ENCODE data around the gene TSSK2.
A peak's percentile ranks its signal among the peaks of the same experiment; 100 is the strongest.

TSSK2 gene

DNA sequence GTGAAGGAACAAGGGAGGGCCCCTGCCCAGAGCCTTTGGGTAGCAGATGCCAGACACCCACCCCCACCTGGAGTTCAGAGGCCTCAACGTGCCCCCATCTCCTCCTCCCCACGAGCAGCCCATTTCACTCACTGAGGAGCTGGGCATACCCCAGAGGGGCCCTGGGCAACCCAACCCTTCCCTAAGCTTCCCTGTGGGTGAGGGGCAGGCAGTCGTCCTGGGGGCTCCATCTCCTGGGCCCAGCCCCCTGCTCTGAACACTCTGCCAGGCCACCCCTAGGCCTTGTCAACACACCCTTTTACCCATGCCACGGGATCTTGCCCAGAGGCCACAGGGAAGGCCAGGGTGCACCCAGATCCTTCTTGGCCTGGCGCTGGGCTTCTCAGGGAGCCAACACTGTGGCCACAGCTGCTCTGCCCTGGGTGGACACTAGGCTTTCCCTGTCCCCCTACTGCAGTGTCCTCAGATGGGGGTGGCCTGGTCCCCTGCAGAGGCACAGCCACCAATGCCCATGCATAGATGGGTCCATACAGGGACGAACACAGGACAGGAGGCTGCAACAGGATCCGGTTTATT, 44.0 kb downstream of the TSSK2 start:
- peaks cover under 1 to 2% of the 10 kb centered on the region in 2 donors for H3K27me3 ChIP-seq (ENCODE audit: control insufficient read depth in 2 of 2, insufficient read depth in 2 of 2, low read length in 2 of 2)
- no peak overlapping the region for H3K9ac ChIP-seq (ENCODE audit: low read depth in 1 of 2, low read length in 2 of 2)
- no peak overlapping the region for H3K27ac ChIP-seq (ENCODE audit: low read depth in 2 of 2, low read length in 2 of 2)
- H3K4me3 ChIP-seq (ENCODE audit: low read length in 2 of 2) = no peak overlapping the region
- peaks cover 4 to 6% of the 10 kb centered on the region in 2 donors for H3K36me3 ChIP-seq (ENCODE audit: control insufficient read depth in 2 of 2, insufficient read depth in 2 of 2, low read length in 2 of 2)
- H3K9me3 ChIP-seq (ENCODE audit: control insufficient read depth in 2 of 2, low read length in 2 of 2) = no peaks in the 10 kb centered on the region
- peaks cover 40 to 56% of the 10 kb centered on the region in 2 donors for H3K4me1 ChIP-seq (ENCODE audit: control insufficient read depth in 2 of 2, insufficient read depth in 2 of 2, low read length in 2 of 2)

DNA sequence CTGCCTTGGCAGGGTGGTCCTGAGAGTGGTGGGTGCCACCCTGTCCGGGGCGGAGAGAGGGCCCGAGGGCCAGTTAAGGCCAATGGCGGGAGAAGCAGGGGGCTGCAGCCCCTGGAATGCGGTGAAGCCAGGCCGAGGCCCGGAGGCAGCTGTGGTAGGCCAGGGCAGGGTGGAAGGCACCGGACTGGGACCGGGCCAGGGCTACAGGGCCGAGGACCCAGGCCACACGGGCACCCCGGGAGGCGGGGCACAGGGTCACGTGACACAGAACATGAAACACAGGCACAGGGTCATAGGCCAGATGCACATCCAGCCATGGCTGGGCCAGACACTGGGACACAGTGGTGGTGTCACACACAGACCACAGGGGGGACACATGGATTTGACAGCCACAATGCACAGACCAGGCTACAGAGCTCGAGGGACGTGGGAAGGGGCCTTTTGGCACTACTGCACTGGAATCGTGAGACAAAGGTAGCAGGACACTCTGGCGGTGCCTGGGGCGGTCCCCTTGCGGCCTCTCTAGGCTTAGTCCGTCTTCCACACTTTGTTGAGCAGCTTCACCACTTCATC, 44.6 kb downstream of the TSSK2 start:
- H3K36me3 ChIP-seq (ENCODE audit: control insufficient read depth in 2 of 2, insufficient read depth in 2 of 2, low read length in 2 of 2) = peaks cover 4 to 6% of the 10 kb centered on the region in 2 donors
- no peak overlapping the region for H3K27ac ChIP-seq (ENCODE audit: low read depth in 2 of 2, low read length in 2 of 2)
- no peaks in the 10 kb centered on the region for H3K27me3 ChIP-seq (ENCODE audit: control insufficient read depth in 2 of 2, insufficient read depth in 2 of 2, low read length in 2 of 2)
- peaks cover 39 to 50% of the 10 kb centered on the region in 2 donors for H3K4me1 ChIP-seq (ENCODE audit: control insufficient read depth in 2 of 2, insufficient read depth in 2 of 2, low read length in 2 of 2)
- H3K9me3 ChIP-seq (ENCODE audit: control insufficient read depth in 2 of 2, low read length in 2 of 2) = no peaks in the 10 kb centered on the region
- H3K9ac ChIP-seq (ENCODE audit: low read depth in 1 of 2, low read length in 2 of 2) = no peak overlapping the region
- H3K4me3 ChIP-seq (ENCODE audit: low read length in 2 of 2) = no peak overlapping the region

DNA sequence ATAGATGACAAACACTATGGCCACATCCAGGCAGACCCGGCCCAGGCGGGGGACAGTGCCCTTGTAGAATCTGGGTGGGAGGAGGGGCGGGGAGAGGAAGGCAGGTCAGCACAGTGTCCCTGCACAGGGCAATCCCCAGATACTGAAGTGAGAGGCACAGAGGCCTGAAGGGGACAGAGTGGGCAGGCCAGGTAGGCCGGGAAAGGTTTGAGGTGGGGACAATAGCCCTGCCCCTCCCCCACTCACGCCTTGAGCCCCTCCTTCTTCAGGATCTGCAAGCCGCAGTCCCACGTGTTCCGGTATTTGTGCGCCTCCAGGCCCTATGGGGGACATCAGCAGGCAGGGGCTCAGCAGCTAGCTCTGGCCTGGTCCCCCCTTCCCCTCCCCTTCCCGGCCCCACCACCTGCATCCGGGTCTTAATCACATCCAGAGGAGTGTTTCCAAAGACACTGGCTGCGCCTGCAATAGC, 45.1 kb downstream of the TSSK2 start:
- Histone ChIP-seq H3K36me3 (ENCODE audit: control insufficient read depth in 2 of 2, insufficient read depth in 2 of 2, low read length in 2 of 2) (peaks cover 4 to 6% of the 10 kb centered on the region in 2 donors), H3K27me3 (ENCODE audit: control insufficient read depth in 2 of 2, insufficient read depth in 2 of 2, low read length in 2 of 2) (no peaks in the 10 kb centered on the region), H3K9me3 (ENCODE audit: control insufficient read depth in 2 of 2, low read length in 2 of 2) (no peaks in the 10 kb centered on the region), H3K4me1 (ENCODE audit: control insufficient read depth in 2 of 2, insufficient read depth in 2 of 2, low read length in 2 of 2) (peaks cover 36 to 46% of the 10 kb centered on the region in 2 donors), H3K9ac (ENCODE audit: low read depth in 1 of 2, low read length in 2 of 2) (no peak overlapping the region), H3K27ac (ENCODE audit: low read depth in 2 of 2, low read length in 2 of 2) (no peak overlapping the region), H3K4me3 (ENCODE audit: low read length in 2 of 2) (no peak overlapping the region)

DNA sequence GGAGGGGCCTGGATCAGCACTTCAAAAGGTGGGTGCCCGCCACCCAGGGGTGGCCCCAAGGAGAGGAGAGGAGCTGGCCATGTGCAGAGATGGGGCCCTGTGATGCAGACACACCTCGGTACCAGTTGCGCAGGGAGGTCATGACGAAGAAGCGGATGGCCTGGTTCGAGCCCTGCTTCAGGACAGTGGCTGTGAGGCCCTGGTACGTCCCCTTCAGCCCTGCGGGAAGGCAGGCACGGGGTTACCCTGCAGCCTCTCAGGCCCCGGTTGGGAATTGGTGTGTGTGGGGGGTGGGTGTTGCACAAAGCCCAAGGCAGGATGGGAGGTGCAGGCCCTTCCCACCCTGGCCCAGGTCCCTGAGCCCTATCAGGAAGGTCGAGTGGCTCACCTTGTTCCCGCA, 45.6 kb downstream of the TSSK2 start:
- peak overlapping the region in 1 of 2 donors; percentile 75 for H3K4me3 ChIP-seq (ENCODE audit: low read length in 2 of 2)
- peaks cover 36 to 46% of the 10 kb centered on the region in 2 donors for H3K4me1 ChIP-seq (ENCODE audit: control insufficient read depth in 2 of 2, insufficient read depth in 2 of 2, low read length in 2 of 2)
- H3K9me3 ChIP-seq (ENCODE audit: control insufficient read depth in 2 of 2, low read length in 2 of 2) = no peaks in the 10 kb centered on the region
- no peak overlapping the region for H3K27ac ChIP-seq (ENCODE audit: low read depth in 2 of 2, low read length in 2 of 2)
- peak overlapping the region in 1 of 2 donors; percentile 47 for H3K9ac ChIP-seq (ENCODE audit: low read depth in 1 of 2, low read length in 2 of 2)
- peaks cover 4 to 6% of the 10 kb centered on the region in 2 donors for H3K36me3 ChIP-seq (ENCODE audit: control insufficient read depth in 2 of 2, insufficient read depth in 2 of 2, low read length in 2 of 2)
- H3K27me3 ChIP-seq (ENCODE audit: control insufficient read depth in 2 of 2, insufficient read depth in 2 of 2, low read length in 2 of 2) = no peaks in the 10 kb centered on the region

DNA sequence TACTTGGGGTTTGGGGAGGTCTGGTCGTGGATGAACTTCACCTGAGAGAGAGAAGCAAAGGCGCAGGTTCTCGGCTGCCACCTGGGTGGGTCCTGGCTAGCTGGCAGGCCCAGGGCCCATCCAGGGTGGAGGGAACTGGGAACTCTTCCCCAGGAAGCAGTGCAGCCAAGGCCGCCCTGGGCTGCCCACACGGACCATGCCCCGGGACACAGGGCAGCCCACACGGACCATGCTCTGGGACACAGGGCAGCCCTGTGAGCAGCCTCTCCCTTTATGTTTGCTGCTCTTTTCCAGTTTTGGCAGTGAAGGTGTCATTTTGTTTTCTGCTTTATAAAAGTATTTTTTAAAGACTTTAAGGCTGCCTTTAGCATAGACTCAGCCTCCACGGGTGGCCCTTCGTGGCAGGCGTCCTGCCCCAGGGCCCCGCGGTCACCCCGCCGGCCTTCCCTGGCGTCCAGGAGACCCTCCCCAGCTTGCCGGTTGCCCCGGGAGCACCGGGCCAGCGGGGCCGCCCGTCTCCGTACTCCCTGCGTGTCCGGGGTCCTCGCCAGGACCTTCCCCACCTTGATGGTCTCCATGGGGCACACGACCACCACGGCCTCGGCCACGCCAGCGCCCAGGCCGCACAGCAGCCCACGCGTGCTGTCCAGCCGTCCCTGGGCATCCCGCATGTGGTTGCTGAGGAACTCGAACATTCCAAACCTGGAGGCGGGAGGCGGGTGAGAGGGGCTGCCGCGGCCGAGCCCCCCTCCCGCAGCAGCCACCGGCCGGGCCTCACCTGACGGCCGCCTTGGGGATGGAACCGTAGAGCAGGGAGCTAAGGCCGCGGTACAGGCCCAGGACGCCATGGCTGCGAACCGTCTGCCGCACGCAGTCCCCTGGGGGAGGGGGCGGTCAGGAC, 46.3 kb downstream of the TSSK2 start:
- Histone ChIP-seq H3K4me1 (ENCODE audit: control insufficient read depth in 2 of 2, insufficient read depth in 2 of 2, low read length in 2 of 2) (peaks cover 32 to 40% of the 10 kb centered on the region in 2 donors), H3K27ac (ENCODE audit: low read depth in 2 of 2, low read length in 2 of 2) (peak overlapping the region; percentile 90 to 92), H3K9ac (ENCODE audit: low read depth in 1 of 2, low read length in 2 of 2) (peak overlapping the region; percentile 68 to 90)

DNA sequence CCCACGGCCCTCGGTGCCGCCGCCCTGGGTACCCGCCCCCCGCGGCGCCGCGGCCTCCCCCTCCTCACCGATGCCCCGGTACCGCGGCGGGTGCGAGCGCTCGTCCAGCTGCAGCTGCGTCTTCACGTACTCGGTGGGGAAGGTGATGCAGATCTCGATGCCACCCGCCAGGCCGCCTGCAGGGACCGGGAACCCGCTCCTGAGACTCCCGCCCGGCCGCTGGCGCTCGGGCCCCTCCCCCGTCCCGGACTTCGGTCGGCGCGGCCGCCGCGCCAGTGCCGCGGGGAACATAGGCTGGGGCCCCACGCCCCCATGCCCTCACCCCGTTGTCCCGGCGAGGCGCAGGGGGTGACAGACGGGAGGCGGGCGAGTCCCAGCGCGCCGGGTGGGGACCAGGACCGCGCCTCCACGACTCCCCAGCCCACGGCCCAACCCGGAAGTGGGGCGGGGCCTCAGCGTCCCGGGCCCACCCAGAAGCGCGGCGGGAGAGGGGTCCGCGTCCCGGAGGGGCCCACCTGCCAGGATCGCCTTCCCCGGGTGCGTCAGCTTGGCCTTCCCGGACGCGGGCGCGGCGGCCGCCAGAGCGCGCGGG, 47.1 kb downstream of the TSSK2 start:
- Histone ChIP-seq H3K36me3 (ENCODE audit: control insufficient read depth in 2 of 2, insufficient read depth in 2 of 2, low read length in 2 of 2) (peaks cover 4 to 6% of the 10 kb centered on the region in 2 donors), H3K27me3 (ENCODE audit: control insufficient read depth in 2 of 2, insufficient read depth in 2 of 2, low read length in 2 of 2) (no peaks in the 10 kb centered on the region), H3K27ac (ENCODE audit: low read depth in 2 of 2, low read length in 2 of 2) (peak overlapping the region; percentile 90 to 92), H3K4me3 (ENCODE audit: low read length in 2 of 2) (peak overlapping the region; percentile 67 to 75), H3K9me3 (ENCODE audit: control insufficient read depth in 2 of 2, low read length in 2 of 2) (no peaks in the 10 kb centered on the region), H3K4me1 (ENCODE audit: control insufficient read depth in 2 of 2, insufficient read depth in 2 of 2, low read length in 2 of 2) (peaks cover 25 to 33% of the 10 kb centered on the region in 2 donors), H3K9ac (ENCODE audit: low read depth in 1 of 2, low read length in 2 of 2) (peak overlapping the region; percentile 68 to 90)

More for the DNA sequence above, 46.3 kb downstream of the TSSK2 start:
- Histone ChIP-seq H3K9me3 (ENCODE audit: control insufficient read depth in 2 of 2, low read length in 2 of 2) (no peaks in the 10 kb centered on the region), H3K27me3 (ENCODE audit: control insufficient read depth in 2 of 2, insufficient read depth in 2 of 2, low read length in 2 of 2) (no peaks in the 10 kb centered on the region), H3K36me3 (ENCODE audit: control insufficient read depth in 2 of 2, insufficient read depth in 2 of 2, low read length in 2 of 2) (peaks cover 4 to 6% of the 10 kb centered on the region in 2 donors), H3K4me3 (ENCODE audit: low read length in 2 of 2) (peak overlapping the region; percentile 67 to 75)

DNA sequence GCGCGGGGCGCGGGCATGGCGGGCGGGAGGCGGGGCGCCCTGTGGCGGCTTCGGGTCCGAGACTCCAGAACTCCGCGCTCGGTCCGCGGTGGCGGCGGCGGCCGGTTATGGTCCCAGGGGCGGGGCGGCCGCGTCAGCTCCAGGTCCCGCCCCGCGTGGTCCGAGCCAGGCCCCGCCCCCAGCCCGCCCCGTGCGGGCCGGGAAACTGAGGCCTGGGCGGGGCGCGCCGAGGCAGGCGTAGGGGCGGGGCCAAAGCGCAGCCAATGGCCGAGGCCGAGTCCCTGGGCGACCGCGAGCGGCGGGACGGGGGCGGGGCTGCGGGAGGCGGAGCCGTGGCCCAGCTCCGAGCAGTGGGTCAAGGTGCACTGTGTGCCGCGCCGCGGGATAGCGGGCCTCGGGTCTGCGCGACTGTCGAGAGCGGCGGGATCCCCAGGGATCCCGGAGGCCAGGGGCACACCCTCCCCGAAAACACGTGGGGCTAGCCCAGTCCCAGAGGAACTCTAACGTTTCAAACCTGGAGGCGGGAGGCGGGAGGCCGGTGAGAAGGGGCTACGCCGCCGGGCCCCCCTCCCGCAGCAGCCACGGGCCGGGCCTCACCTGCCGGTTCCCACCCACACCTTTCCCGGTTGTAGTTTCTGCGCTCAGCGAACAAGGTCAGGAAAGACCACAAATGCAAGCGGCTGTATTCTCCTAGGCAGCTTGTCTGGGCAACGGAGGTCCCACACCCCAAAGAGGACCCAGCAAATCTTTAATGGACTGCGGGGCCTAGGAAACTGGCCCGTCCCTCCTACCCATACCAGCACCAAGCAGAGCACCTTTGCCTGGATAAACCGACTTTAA, 47.8 kb downstream of the TSSK2 start, which contains the start of gene SLC25A1:
SLC25A1 (minus strand) TSS at position 80 of the 840 bp plus-strand sequence; CDS start at position 17, 63 bp downstream.
- Histone ChIP-seq H3K27me3 (ENCODE audit: control insufficient read depth in 2 of 2, insufficient read depth in 2 of 2, low read length in 2 of 2) (no peaks in the 10 kb centered on the region), H3K27ac (ENCODE audit: low read depth in 2 of 2, low read length in 2 of 2) (peak within 1 kb of the TSS; percentile 90 to 92), H3K4me3 (ENCODE audit: low read length in 2 of 2) (peak within 1 kb of the TSS; percentile 67 to 75), H3K36me3 (ENCODE audit: control insufficient read depth in 2 of 2, insufficient read depth in 2 of 2, low read length in 2 of 2) (peaks cover 4 to 6% of the 10 kb centered on the region in 2 donors), H3K4me1 (ENCODE audit: control insufficient read depth in 2 of 2, insufficient read depth in 2 of 2, low read length in 2 of 2) (peaks cover 19 to 26% of the 10 kb centered on the region in 2 donors), H3K9me3 (ENCODE audit: control insufficient read depth in 2 of 2, low read length in 2 of 2) (no peaks in the 10 kb centered on the region), H3K9ac (ENCODE audit: low read depth in 1 of 2, low read length in 2 of 2) (peak within 1 kb of the TSS; percentile 68 to 90)

DNA sequence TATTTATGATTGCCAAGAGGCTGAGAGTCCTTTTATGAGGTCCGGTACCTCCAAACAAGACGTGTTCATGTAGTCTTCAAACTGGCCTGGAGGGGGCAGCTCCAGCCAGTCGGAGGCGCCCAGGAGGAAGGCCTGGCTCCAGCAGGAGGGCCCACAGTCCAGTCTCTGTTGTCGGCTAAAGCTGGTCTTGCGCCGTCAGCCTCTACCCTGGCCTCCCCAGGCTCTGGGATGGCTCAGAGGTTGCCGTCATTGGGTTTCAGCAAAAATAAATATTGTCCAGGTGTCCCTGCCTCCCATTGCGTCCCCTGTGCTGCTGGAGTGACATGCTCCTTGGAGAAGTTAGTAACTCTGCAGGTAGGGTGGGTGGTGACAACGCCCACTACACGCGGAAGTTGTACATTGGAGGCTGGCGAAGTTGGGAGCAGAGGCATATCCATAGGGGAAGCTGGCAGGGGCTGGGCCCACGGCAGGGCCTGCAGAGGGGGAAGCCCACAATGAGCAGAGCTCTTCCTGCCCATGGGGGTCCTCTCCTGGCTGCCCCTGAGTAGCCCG, 48.5 kb downstream of the TSSK2 start:
- Histone ChIP-seq H3K4me3 (ENCODE audit: low read length in 2 of 2) (peak overlapping the region; percentile 65 to 75), H3K9me3 (ENCODE audit: control insufficient read depth in 2 of 2, low read length in 2 of 2) (no peaks in the 10 kb centered on the region), H3K27me3 (ENCODE audit: control insufficient read depth in 2 of 2, insufficient read depth in 2 of 2, low read length in 2 of 2) (no peaks in the 10 kb centered on the region), H3K4me1 (ENCODE audit: control insufficient read depth in 2 of 2, insufficient read depth in 2 of 2, low read length in 2 of 2) (peaks cover 18 to 23% of the 10 kb centered on the region in 2 donors), H3K27ac (ENCODE audit: low read depth in 2 of 2, low read length in 2 of 2) (peak overlapping the region; percentile 90 to 92), H3K9ac (ENCODE audit: low read depth in 1 of 2, low read length in 2 of 2) (peak overlapping the region; percentile 55 to 66), H3K36me3 (ENCODE audit: control insufficient read depth in 2 of 2, insufficient read depth in 2 of 2, low read length in 2 of 2) (peaks cover 4 to 6% of the 10 kb centered on the region in 2 donors)

DNA sequence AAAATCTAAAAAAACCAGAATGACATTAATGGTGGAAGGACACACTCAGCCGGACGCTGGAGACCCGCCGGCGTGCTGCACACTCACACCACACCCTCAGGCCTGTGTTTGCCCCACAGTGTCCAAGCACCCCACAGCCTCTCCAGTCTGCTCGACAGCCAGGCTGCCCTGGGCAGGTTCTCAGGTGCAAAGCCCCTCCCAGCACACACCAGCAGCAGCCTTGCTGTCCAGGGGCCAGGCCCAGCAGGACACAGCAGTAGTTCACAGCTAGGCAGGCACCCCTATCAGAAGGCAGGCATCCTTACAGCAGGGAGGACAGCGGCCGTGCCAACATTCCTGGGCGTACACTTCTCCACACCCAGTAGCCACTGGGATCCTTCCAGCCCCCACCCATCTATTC, 49.1 kb downstream of the TSSK2 start:
- H3K27me3 ChIP-seq (ENCODE audit: control insufficient read depth in 2 of 2, insufficient read depth in 2 of 2, low read length in 2 of 2) = no peaks in the 10 kb centered on the region
- peaks cover 4 to 6% of the 10 kb centered on the region in 2 donors for H3K36me3 ChIP-seq (ENCODE audit: control insufficient read depth in 2 of 2, insufficient read depth in 2 of 2, low read length in 2 of 2)
- H3K27ac ChIP-seq (ENCODE audit: low read depth in 2 of 2, low read length in 2 of 2) = no peak overlapping the region
- H3K9me3 ChIP-seq (ENCODE audit: control insufficient read depth in 2 of 2, low read length in 2 of 2) = no peaks in the 10 kb centered on the region
- no peak overlapping the region for H3K4me3 ChIP-seq (ENCODE audit: low read length in 2 of 2)
- H3K4me1 ChIP-seq (ENCODE audit: control insufficient read depth in 2 of 2, insufficient read depth in 2 of 2, low read length in 2 of 2) = peaks cover 17 to 23% of the 10 kb centered on the region in 2 donors
- peak overlapping the region; percentile 55 to 66 for H3K9ac ChIP-seq (ENCODE audit: low read depth in 1 of 2, low read length in 2 of 2)
